ENCODE data around the gene TSPAN9.

The TSPAN9 gene

DNA sequence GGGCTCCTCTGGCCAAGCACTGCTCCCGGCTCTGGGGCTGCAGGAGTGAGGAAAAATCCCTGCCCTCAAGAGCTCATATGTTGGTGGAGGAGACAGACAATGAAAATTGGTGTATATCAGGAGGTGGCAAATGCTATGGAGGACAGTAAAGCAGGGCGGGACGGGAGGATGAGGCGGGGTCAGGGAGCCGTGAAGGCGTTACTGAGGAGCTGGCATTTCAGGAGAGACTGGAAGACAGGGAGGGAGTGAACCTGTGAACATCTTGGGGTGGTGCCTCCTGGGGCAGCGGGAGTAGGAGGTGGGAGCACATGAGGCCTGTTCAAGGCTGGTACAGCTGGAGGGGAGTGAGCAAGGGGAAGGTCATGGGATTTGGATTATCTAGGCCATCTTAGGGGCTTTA, 26.6 kb downstream of the TSPAN9 start:
- no peak overlapping the region for H3K4me3 ChIP-seq (ENCODE audit: low read depth, low read length)
- no peak for DNase-seq (ENCODE audit: low read depth)
- in situ Hi-C loops (cut with HindIII; ENCODE audit: low sequenced_read_pairs): no loop called here
- TF ChIP-seq CTCF (IDR thresholded peaks at IDR 0.05; ENCODE audit: low read depth, low read length, missing control alignments): no peak

DNA sequence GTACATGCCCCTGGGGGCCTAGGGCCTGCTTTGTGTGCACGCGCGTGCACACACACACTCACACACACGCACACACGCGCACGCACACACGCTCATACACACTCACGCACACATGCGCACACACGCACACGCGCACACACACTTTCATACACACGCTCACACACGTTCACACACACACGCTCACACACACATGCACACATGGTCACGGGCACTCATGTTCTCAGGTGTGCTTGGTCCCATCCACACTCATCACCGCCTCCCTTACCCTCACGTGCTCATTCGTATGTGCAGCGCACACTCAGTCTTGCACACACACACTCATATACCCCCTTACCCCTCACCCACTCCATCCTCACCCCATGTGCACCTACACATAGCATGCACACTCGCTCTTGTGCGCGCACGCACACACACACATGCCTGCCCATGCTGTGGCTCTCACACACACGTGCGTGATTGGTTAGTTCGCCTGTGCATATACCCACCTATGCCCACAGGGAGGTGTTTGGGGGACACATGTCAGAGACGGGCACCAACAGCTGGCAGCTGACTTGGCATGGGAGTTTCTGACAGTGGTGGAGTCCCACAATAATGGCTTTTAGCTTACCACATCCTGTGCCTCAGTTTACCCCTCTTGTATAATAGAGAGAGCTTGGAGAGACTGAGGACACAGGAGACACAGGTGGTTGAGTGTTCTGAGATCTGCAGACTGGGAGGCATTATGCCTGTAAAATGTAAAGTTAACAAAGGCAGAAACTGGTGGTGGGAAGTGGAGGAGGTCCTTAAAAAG, 28.7 kb downstream of the TSPAN9 start:
- no peak overlapping the region for H3K4me3 ChIP-seq (ENCODE audit: low read depth, low read length)
- no peak for TF ChIP-seq CTCF (IDR thresholded peaks at IDR 0.05; ENCODE audit: low read depth, low read length, missing control alignments)
- in situ Hi-C loops (cut with HindIII; ENCODE audit: low sequenced_read_pairs): no loop called here
- no peak for DNase-seq (ENCODE audit: low read depth)

GRCh38 chr12:3106579-3106978, 29.4 kb downstream of the TSPAN9 start:
- no peak for DNase-seq (ENCODE audit: low read depth)
- H3K4me3 ChIP-seq (ENCODE audit: low read depth, low read length): no peak overlapping the region
- in situ Hi-C loops (cut with HindIII; ENCODE audit: low sequenced_read_pairs): no loop called here
- TF ChIP-seq CTCF (IDR thresholded peaks at IDR 0.05; ENCODE audit: low read depth, low read length, missing control alignments): no peak

DNA sequence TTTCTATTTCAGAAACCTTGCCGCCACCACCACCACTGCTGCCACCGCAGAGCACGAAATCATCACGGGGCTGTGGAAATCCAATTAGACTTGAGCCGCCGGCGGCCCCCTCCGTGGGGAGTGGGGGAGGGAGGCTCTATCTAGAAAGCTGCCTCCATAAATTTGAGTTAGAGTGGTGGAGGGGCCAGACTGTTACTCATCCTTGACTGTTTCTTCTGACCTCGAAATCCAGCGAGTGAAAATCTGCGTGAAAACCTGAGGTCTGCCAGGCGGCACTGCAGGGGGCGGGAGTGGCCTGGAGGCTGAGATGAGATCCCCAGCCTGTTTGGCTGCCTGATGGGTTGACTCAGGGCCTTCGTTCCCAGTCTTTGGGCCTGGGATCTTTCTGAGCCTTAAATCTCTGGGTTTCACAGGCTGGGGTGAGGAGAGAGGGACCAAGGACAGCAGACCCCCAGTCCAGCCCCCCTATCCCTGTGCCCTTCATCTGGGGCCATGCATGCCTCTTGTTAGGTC, 29.9 kb downstream of the TSPAN9 start:
- DNase-seq (ENCODE audit: low read depth): peak; percentile 94
- H3K4me3 ChIP-seq (ENCODE audit: low read depth, low read length): no peak overlapping the region
- in situ Hi-C loops (cut with HindIII; ENCODE audit: low sequenced_read_pairs): no loop called here
- TF ChIP-seq CTCF (IDR thresholded peaks at IDR 0.05; ENCODE audit: low read depth, low read length, missing control alignments): no peak

- no peak overlapping the region for H3K4me3 ChIP-seq (ENCODE audit: low read depth, low read length)
- in situ Hi-C loops (cut with HindIII; ENCODE audit: low sequenced_read_pairs): no loop called here
- DNase-seq (ENCODE audit: low read depth): no peak
- no peak for TF ChIP-seq CTCF (IDR thresholded peaks at IDR 0.05; ENCODE audit: low read depth, low read length, missing control alignments)
Observed at GRCh38 chr12:3107954-3108353, 30.8 kb downstream of the TSPAN9 start.

DNA sequence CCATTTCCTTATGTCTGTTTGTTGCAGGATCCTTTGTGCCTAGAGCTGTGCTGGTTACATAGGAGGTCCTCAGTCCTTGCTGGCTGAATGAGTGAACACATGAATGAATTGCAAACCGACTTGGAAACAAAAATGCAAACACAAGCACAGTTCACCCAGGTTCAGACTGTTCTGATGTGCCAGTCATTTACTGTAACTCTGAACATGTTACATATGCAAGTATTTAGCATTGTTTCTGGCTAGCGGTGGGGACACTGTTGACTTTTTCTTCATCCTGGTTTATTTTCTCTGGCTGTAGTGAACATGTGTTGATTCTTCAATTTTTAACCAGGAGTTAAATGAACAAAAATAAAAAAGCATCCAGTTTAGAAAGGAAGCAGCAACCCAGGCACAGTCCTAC, 33.4 kb downstream of the TSPAN9 start:
- no peak for TF ChIP-seq CTCF (IDR thresholded peaks at IDR 0.05; ENCODE audit: low read depth, low read length, missing control alignments)
- in situ Hi-C loops (cut with HindIII; ENCODE audit: low sequenced_read_pairs): no loop called here
- DNase-seq (ENCODE audit: low read depth): no peak
- no peak overlapping the region for H3K4me3 ChIP-seq (ENCODE audit: low read depth, low read length)
